GOT3 (cell line): ENCODE data around the gene SYCN.

Experiments used
- DNase-seq: peaks from one replicate; lab custom pipeline; 2025; ENCODE audit warnings: mixed read lengths; lab: John Stamatoyannopoulos, UW

SYCN gene

GRCh38 chr19:39194832-39195542 is 9.1 kb downstream of the SYCN start:
- no peak for DNase-seq

GRCh38 chr19:39193803-39194202 is 10.3 kb downstream of the SYCN start:
- no peak for DNase-seq

- no peak for DNase-seq
These were observed 11.2 kb downstream of the SYCN start for GRCh38 chr19:39192846-39193245.

- no peak for DNase-seq
These were observed 13.3 kb downstream of the SYCN start for GRCh38 chr19:39190768-39191167.

GRCh38 chr19:39188960-39189359 is 15.1 kb downstream of the SYCN start:
- no peak for DNase-seq

- no peak for DNase-seq
These were observed 16.5 kb downstream of the SYCN start for GRCh38 chr19:39187552-39187943.

GRCh38 chr19:39186391-39186790 is 17.7 kb downstream of the SYCN start:
- DNase-seq = no peak

GRCh38 chr19:39183104-39183503 is 21.0 kb downstream of the SYCN start:
- no peak for DNase-seq

- DNase-seq = no peak
These were observed 21.9 kb downstream of the SYCN start for GRCh38 chr19:39182174-39182505.

GRCh38 chr19:39181500-39182173 is 22.4 kb downstream of the SYCN start:
- DNase-seq = no peak

- no peak for DNase-seq
These were observed 23.3 kb downstream of the SYCN start for GRCh38 chr19:39180749-39181148.

- no peak for DNase-seq
These were observed 24.3 kb downstream of the SYCN start for GRCh38 chr19:39179754-39180153.

GRCh38 chr19:39178296-39179006 is 25.6 kb downstream of the SYCN start:
- no peak for DNase-seq

- DNase-seq = no peak
These were observed 26.3 kb downstream of the SYCN start for GRCh38 chr19:39177736-39178135.

- no peak for DNase-seq
These were observed 26.9 kb downstream of the SYCN start for GRCh38 chr19:39177110-39177699.

GRCh38 chr19:39175564-39175963 is 28.5 kb downstream of the SYCN start:
- no peak for DNase-seq

- no peak for DNase-seq
These were observed 29.2 kb downstream of the SYCN start for GRCh38 chr19:39174558-39175544.

- no peak for DNase-seq
These were observed 29.9 kb downstream of the SYCN start for GRCh38 chr19:39174142-39174541.

GRCh38 chr19:39173502-39173991 is 30.5 kb downstream of the SYCN start:
- DNase-seq = no peak

GRCh38 chr19:39172700-39173501 is 31.2 kb downstream of the SYCN start:
- no peak for DNase-seq
